NCI-H2227 (cell line): ENCODE data around the gene MT4.

ENCODE experiments used
- DNase-seq: peaks from one replicate; lab custom pipeline; 2025; ENCODE audit not compliant: unreplicated experiment; lab: John Stamatoyannopoulos, UW

Gene MT4

GRCh38 chr16:56601325-56601724 lies 36.5 kb downstream of the MT4 start:
- no peak for DNase-seq

GRCh38 chr16:56603589-56603988 lies 38.7 kb downstream of the MT4 start:
- DNase-seq = peak; percentile 46

- no peak for DNase-seq
Observed at GRCh38 chr16:56604966-56605365, 40.1 kb downstream of the MT4 start.

- no peak for DNase-seq
Observed at GRCh38 chr16:56605475-56605874, 40.6 kb downstream of the MT4 start.

- DNase-seq = no peak
Observed at GRCh38 chr16:56606071-56606475, 41.2 kb downstream of the MT4 start.

- no peak for DNase-seq
Observed at GRCh38 chr16:56606476-56607108, 41.7 kb downstream of the MT4 start.

- DNase-seq = no peak
Observed at GRCh38 chr16:56607109-56607618, 42.3 kb downstream of the MT4 start.

- DNase-seq = no peak
Observed at GRCh38 chr16:56607675-56608042, 42.8 kb downstream of the MT4 start.

- peak; percentile 93 for DNase-seq
Observed at GRCh38 chr16:56608043-56608875, 43.4 kb downstream of the MT4 start, which contains the start of gene MT2A. Gene MT2A (plus strand): TSS chr16:56608584. CDS start chr16:56608656, 72 bp downstream.

- no peak for DNase-seq
Observed at GRCh38 chr16:56608876-56609462, 44.1 kb downstream of the MT4 start.

GRCh38 chr16:56609463-56609921 lies 44.6 kb downstream of the MT4 start:
- peak; percentile 19 for DNase-seq

- no peak for DNase-seq
Observed at GRCh38 chr16:56610017-56610608, 45.2 kb downstream of the MT4 start.

GRCh38 chr16:56610609-56611111 lies 45.8 kb downstream of the MT4 start:
- DNase-seq = no peak

GRCh38 chr16:56611281-56611833 lies 46.5 kb downstream of the MT4 start:
- no peak for DNase-seq

- DNase-seq = no peak
Observed at GRCh38 chr16:56613706-56614105, 48.8 kb downstream of the MT4 start.

- DNase-seq = no peak
Observed at GRCh38 chr16:56614549-56614991, 49.7 kb downstream of the MT4 start.

GRCh38 chr16:56615353-56615752 lies 50.5 kb downstream of the MT4 start:
- no peak for DNase-seq

- DNase-seq = no peak
Observed at GRCh38 chr16:56616608-56617211, 51.8 kb downstream of the MT4 start.

GRCh38 chr16:56617212-56618085 lies 52.6 kb downstream of the MT4 start:
- no peak for DNase-seq
